Nephron (organoid): Measurements from ENCODE around the gene MAP3K7.
A peak's percentile ranks its signal among the peaks of the same experiment; 100 is the strongest.

Experiments used
- H3K27ac Mint-ChIP-seq, 3 experiments: 2 replicates each; pipeline ENCODE4 v1.8.0; 2020; ENCODE audit warnings: mixed read lengths in 3 of 3, mild to moderate bottlenecking in 2 of 3, moderate library complexity in 1 of 3
- H3K27me3 Mint-ChIP-seq: 2 replicates; pipeline ENCODE4 v1.8.0; 2021; ENCODE audit warnings: low read depth, mild to moderate bottlenecking, moderate library complexity, mixed read lengths
- H3K36me3 Mint-ChIP-seq: 2 replicates; pipeline ENCODE4 v1.8.0; 2020; ENCODE audit warnings: low read depth, mixed read lengths
- H3K4me1 Mint-ChIP-seq: 2 replicates; pipeline ENCODE4 v1.8.0; 2020; ENCODE audit warnings: mixed read lengths
- H3K4me3 Mint-ChIP-seq, 3 experiments: 2 replicates each; pipeline ENCODE4 v1.8.0; 2020; ENCODE audit warnings: mild to moderate bottlenecking in 3 of 3, mixed read lengths in 3 of 3, moderate library complexity in 2 of 3
- H3K9me3 Mint-ChIP-seq: 2 replicates; pipeline ENCODE4 v1.8.0; 2020; ENCODE audit warnings: mixed read lengths
- CTCF ChIP-seq, 3 experiments: fragments of 200-600 bp; sonication (generic); IDR thresholded peaks; one replicate each; pipeline ENCODE4 v1.5.0; 2021; ENCODE audit warnings: antibody characterized with exemption in 3 of 3; ENCODE audit not compliant: unreplicated experiment in 3 of 3

Gene MAP3K7

GRCh38 chr6:90493332-90493731 lies 93.5 kb downstream of the MAP3K7 start:
- H3K36me3 Mint-ChIP-seq = no peaks in the 10 kb centered on the region
- H3K4me3 Mint-ChIP-seq = no peak overlapping the region
- H3K9me3 Mint-ChIP-seq = no peaks in the 10 kb centered on the region
- H3K27me3 Mint-ChIP-seq = no peaks in the 10 kb centered on the region
- no peak for TF ChIP-seq CTCF (IDR thresholded peaks at IDR 0.05; ENCODE audit: unreplicated experiment in 3 of 3)
- peak overlapping the region; percentile 19 to 75 (median 58) for H3K27ac Mint-ChIP-seq
- H3K4me1 Mint-ChIP-seq = peaks cover 32% of the 10 kb centered on the region

- no peak for TF ChIP-seq CTCF (IDR thresholded peaks at IDR 0.05; ENCODE audit: unreplicated experiment in 3 of 3)
- no peaks in the 10 kb centered on the region for H3K27me3 Mint-ChIP-seq
- H3K9me3 Mint-ChIP-seq = no peaks in the 10 kb centered on the region
Observed at GRCh38 chr6:90492798-90493197, 94.1 kb downstream of the MAP3K7 start.

GRCh38 chr6:90492369-90492768 lies 94.5 kb downstream of the MAP3K7 start:
- no peak for TF ChIP-seq CTCF (IDR thresholded peaks at IDR 0.05; ENCODE audit: unreplicated experiment in 3 of 3)
- no peak overlapping the region for H3K4me3 Mint-ChIP-seq
- peaks cover 32% of the 10 kb centered on the region for H3K4me1 Mint-ChIP-seq
- no peaks in the 10 kb centered on the region for H3K36me3 Mint-ChIP-seq
- H3K27me3 Mint-ChIP-seq = no peaks in the 10 kb centered on the region
- no peaks in the 10 kb centered on the region for H3K9me3 Mint-ChIP-seq
- H3K27ac Mint-ChIP-seq = no peak overlapping the region

More at GRCh38 chr6:90492798-90493197, 94.1 kb downstream of the MAP3K7 start:
- Mint-ChIP-seq H3K4me1 (peaks cover 32% of the 10 kb centered on the region), H3K27ac (peak overlapping the region in 2 of 3 experiments; percentile 19 to 75), H3K4me3 (no peak overlapping the region), H3K36me3 (no peaks in the 10 kb centered on the region)

- no peaks in the 10 kb centered on the region for H3K27me3 Mint-ChIP-seq
- TF ChIP-seq CTCF (IDR thresholded peaks at IDR 0.05; ENCODE audit: unreplicated experiment in 3 of 3) = no peak
- H3K9me3 Mint-ChIP-seq = peaks cover 10% of the 10 kb centered on the region
- H3K4me3 Mint-ChIP-seq = no peak overlapping the region
- H3K27ac Mint-ChIP-seq = no peak overlapping the region
- no peaks in the 10 kb centered on the region for H3K36me3 Mint-ChIP-seq
- H3K4me1 Mint-ChIP-seq = peaks cover 24% of the 10 kb centered on the region
Observed at GRCh38 chr6:90490030-90490716, 96.7 kb downstream of the MAP3K7 start.

- Mint-ChIP-seq H3K27me3 (no peaks in the 10 kb centered on the region), H3K9me3 (peaks cover 10% of the 10 kb centered on the region), H3K4me1 (peaks cover 11% of the 10 kb centered on the region), H3K27ac (no peak overlapping the region), H3K36me3 (no peaks in the 10 kb centered on the region), H3K4me3 (no peak overlapping the region)
- no peak for TF ChIP-seq CTCF (IDR thresholded peaks at IDR 0.05; ENCODE audit: unreplicated experiment in 3 of 3)
Observed at GRCh38 chr6:90488816-90489215, 98.1 kb downstream of the MAP3K7 start.

- no peak for TF ChIP-seq CTCF (IDR thresholded peaks at IDR 0.05; ENCODE audit: unreplicated experiment in 3 of 3)
- no peak overlapping the region for H3K4me3 Mint-ChIP-seq
- H3K4me1 Mint-ChIP-seq = peaks cover 5% of the 10 kb centered on the region
- peaks cover 10% of the 10 kb centered on the region for H3K9me3 Mint-ChIP-seq
- no peak overlapping the region for H3K27ac Mint-ChIP-seq
- peaks cover 11% of the 10 kb centered on the region for H3K27me3 Mint-ChIP-seq
- no peaks in the 10 kb centered on the region for H3K36me3 Mint-ChIP-seq
Observed at GRCh38 chr6:90485635-90486277, 101.1 kb downstream of the MAP3K7 start.
